ENCODE measurements around the gene DLG4.

DLG4 gene

GRCh38 chr17:7237761-7238419 is 18.3 kb upstream of the DLG4 start (continued):
- no peak for TF ChIP-seq PRDM2 (tag by site-specific recombination; IDR thresholded peaks at IDR 0.05; ENCODE audit: borderline replicate concordance)
- no peak for TF ChIP-seq ZSCAN23 (tag by site-specific recombination; IDR thresholded peaks at IDR 0.05)
- TF ChIP-seq ZNF302 (tag by site-specific recombination; IDR thresholded peaks at IDR 0.05; ENCODE audit: low read depth), result no peak
- no peak for TF ChIP-seq ZXDB (tag by site-specific recombination; IDR thresholded peaks at IDR 0.05)
- TF ChIP-seq ZNF140 (tag by site-specific recombination; IDR thresholded peaks at IDR 0.05), result no peak
- TF ChIP-seq ZNF18 (tag by site-specific recombination; IDR thresholded peaks at IDR 0.05), result no peak
- 0 out of 2 replicates have a peak, but pooled peaks have one; percentile 42 for TF ChIP-seq PBX3 (CRISPR knock-in tag; IDR thresholded peaks at IDR 0.05)
- no peak for TF ChIP-seq ZNF596 (tag by site-specific recombination; IDR thresholded peaks at IDR 0.05)
- no peak for TF ChIP-seq YY2 (tag by site-specific recombination; IDR thresholded peaks at IDR 0.05)
- TF ChIP-seq ZNF830 (tag by site-specific recombination; IDR thresholded peaks at IDR 0.05; ENCODE audit: low read depth), result no peak
- TF ChIP-seq ZNF501 (tag by site-specific recombination; IDR thresholded peaks at IDR 0.05), result no peak
- peak; percentile 79 for TF ChIP-seq ZBTB10 (tag by site-specific recombination; IDR thresholded peaks at IDR 0.05)
- TF ChIP-seq, protein P1, sequence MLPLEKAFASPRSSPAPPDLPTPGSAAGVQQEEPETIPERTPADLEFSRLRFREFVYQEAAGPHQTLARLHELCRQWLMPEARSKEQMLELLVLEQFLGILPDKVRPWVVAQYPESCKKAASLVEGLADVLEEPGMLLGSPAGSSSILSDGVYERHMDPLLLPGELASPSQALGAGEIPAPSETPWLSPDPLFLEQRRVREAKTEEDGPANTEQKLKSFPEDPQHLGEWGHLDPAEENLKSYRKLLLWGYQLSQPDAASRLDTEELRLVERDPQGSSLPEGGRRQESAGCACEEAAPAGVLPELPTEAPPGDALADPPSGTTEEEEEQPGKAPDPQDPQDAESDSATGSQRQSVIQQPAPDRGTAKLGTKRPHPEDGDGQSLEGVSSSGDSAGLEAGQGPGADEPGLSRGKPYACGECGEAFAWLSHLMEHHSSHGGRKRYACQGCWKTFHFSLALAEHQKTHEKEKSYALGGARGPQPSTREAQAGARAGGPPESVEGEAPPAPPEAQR (tag by site-specific recombination; IDR thresholded peaks at IDR 0.05), result no peak
- no peak for TF ChIP-seq BCL6B (tag by site-specific recombination; IDR thresholded peaks at IDR 0.05)
- TF ChIP-seq ZFP3 (tag by site-specific recombination; IDR thresholded peaks at IDR 0.05; ENCODE audit: low read depth), result no peak
- TF ChIP-seq ZNF555 (tag by site-specific recombination; conservative IDR thresholded peaks at IDR 0.05), result no peak
- no peak for TF ChIP-seq ZNF175 (tag by site-specific recombination; IDR thresholded peaks at IDR 0.05)
- TF ChIP-seq TCF7L2 (IDR thresholded peaks at IDR 0.05; ENCODE audit: borderline replicate concordance, low read depth, low read length), result no peak
- TF ChIP-seq ZNF76 (tag by site-specific recombination; IDR thresholded peaks at IDR 0.05; ENCODE audit: borderline replicate concordance, low read depth), result peak; percentile 34; the same call in 1 of the 2 replicates
- TF ChIP-seq ZNF398 (tag by site-specific recombination; IDR thresholded peaks at IDR 0.05), result peak; percentile 45; the same call in 1 of the 2 replicates
- no peak for TF ChIP-seq ZNF776 (tag by site-specific recombination; IDR thresholded peaks at IDR 0.05; ENCODE audit: borderline replicate concordance)
- TF ChIP-seq KLF16 (tag by site-specific recombination; IDR thresholded peaks at IDR 0.05), result peak; percentile 58; the same call in 1 of the 2 replicates
- no peak for TF ChIP-seq ZNF112 (tag by site-specific recombination; IDR thresholded peaks at IDR 0.05)

All from HEK293 (cell line).